Mucosa of stomach (tissue), 1 donor: ENCODE data around the gene OR5H6.
"Not testable (repeated sequence)": the region's sequence is repeated elsewhere in the genome, so short reads cannot be mapped to it uniquely, and the experiment has no call there.

Experiments used
- H3K27me3 ChIP-seq: one replicate; pipeline ENCODE4 v1.7.0; 2013; ENCODE audit warnings: mild to moderate bottlenecking, low read length; ENCODE audit not compliant: control insufficient read depth, insufficient read depth
- H3K36me3 ChIP-seq: one replicate; pipeline ENCODE4 v1.7.0; 2013; ENCODE audit warnings: low read length; ENCODE audit not compliant: control insufficient read depth, insufficient read depth
- H3K4me1 ChIP-seq: one replicate; pipeline ENCODE4 v1.7.0; 2013; ENCODE audit warnings: mild to moderate bottlenecking, low read length; ENCODE audit not compliant: control insufficient read depth, insufficient read depth
- H3K4me3 ChIP-seq: one replicate; pipeline ENCODE4 v1.7.0; 2013; ENCODE audit warnings: low read length
- H3K9ac ChIP-seq: one replicate; pipeline ENCODE4 v1.7.0; 2013; ENCODE audit warnings: mild to moderate bottlenecking, low read length, moderate library complexity
- H3K9me3 ChIP-seq: one replicate; pipeline ENCODE4 v1.7.0; 2013; ENCODE audit warnings: mild to moderate bottlenecking, low read length, moderate library complexity; ENCODE audit not compliant: control insufficient read depth
- donor health status: Pancreatic carcinoma.

Gene OR5H6

GRCh38 chr3:98263944-98264343 is at the start of gene OR5H6:
Gene OR5H6, plus strand, starts transcription at chr3:98264244. Its CDS starts 89 bp downstream, at chr3:98264333.
- H3K4me1 ChIP-seq: no peaks in the 10 kb centered on the region
- no peaks in the 10 kb centered on the region for H3K36me3 ChIP-seq
- no peak within 1 kb of the TSS for H3K4me3 ChIP-seq
- no peak within 1 kb of the TSS for H3K9ac ChIP-seq
- no peaks in the 10 kb centered on the region for H3K9me3 ChIP-seq
- H3K27me3 ChIP-seq: no peaks in the 10 kb centered on the region

GRCh38 chr3:98215051-98215450 is 49.0 kb upstream of the OR5H6 start:
- Histone ChIP-seq H3K4me3 (no peak overlapping the region), H3K4me1 (no peaks in the 10 kb centered on the region), H3K36me3 (no peaks in the 10 kb centered on the region), H3K9ac (no peak overlapping the region), H3K9me3 (no peaks in the 10 kb centered on the region), H3K27me3 (no peaks in the 10 kb centered on the region)

DNA sequence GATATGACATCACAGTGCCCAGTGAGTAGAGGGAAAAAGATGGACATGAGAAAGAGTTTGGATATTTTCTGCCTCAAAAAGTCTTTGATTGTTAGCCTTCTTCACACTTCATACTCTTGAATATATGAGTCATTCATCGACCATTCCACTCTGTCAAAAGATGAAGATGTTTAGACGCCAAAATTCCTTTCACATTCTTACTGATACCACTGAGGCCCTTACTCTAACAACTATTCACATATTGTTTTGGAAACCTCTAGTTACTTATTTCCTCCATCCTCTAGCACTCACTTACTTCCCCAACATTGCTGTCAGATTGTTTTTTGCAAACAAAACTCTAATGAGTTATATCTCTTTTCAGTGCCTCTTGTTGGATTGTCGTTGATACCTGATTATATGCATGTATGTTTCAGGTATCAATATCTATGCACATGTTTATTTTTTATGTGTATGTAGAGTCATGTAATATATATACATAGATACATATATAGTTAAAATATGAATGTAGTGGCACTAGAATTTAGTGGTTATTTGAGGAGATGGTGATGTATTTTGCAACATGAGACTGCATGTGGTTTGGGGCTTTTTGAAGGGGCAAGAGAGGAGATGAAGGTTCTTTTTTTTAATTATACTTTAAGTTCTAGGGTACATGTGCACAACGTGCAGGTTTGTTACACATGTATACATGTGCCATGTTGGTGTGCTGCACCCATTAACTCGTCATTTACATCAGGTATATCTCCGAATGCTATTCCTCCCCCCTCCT is 40.0 kb upstream of the OR5H6 start:
- H3K36me3 ChIP-seq: no peaks in the 10 kb centered on the region
- no peaks in the 10 kb centered on the region for H3K9me3 ChIP-seq

DNA sequence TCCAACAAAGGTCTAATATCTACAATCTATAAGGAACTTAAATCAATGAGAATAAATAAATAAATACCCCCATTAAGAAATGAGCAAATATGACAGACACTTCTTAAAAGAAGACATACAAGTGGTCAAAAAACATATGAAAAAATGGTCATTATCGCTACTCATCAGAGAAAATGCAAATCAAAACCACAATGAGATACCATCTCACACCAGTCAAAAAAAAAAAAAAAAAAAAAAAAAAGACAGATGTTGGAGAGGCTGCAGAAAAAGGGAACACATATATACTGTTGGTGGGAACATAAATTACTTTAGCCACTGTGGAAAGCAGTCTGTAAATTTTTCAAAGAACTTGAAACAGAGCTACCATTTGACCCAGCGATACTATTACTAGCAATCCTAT is 31.6 kb upstream of the OR5H6 start:
- Histone ChIP-seq H3K9ac (no peak overlapping the region), H3K4me1 (no peaks in the 10 kb centered on the region), H3K36me3 (no peaks in the 10 kb centered on the region), H3K27me3 (no peaks in the 10 kb centered on the region), H3K4me3 (no peak overlapping the region), H3K9me3 (no peaks in the 10 kb centered on the region)

More for the DNA sequence above, 40.0 kb upstream of the OR5H6 start:
- Histone ChIP-seq H3K4me3 (no peak overlapping the region), H3K9ac (no peak overlapping the region), H3K27me3 (no peaks in the 10 kb centered on the region), H3K4me1 (no peaks in the 10 kb centered on the region)

GRCh38 chr3:98233468-98233867 is 30.6 kb upstream of the OR5H6 start:
- Histone ChIP-seq H3K36me3 (no peaks in the 10 kb centered on the region), H3K9me3 (no peaks in the 10 kb centered on the region), H3K9ac (no peak overlapping the region), H3K27me3 (no peaks in the 10 kb centered on the region), H3K4me3 (no peak overlapping the region), H3K4me1 (no peaks in the 10 kb centered on the region)

DNA sequence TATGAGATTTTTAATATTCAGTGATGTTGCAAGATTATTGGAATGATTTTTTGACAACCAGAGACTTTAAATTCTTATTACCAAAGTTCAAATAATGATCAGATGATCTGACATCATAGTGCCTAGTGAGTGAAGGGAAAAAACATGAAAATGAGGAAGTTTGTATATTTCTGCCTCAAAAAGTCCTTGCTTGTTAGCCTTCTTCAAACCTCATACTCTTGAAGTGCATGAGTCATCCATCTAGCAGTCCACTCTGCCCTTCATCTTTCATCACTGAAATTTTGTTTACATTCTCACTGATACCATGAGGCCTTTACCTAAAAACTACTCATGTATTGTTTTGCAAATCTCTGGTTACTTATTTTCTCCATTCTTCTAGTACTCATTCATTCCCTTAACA is 23.9 kb upstream of the OR5H6 start:
- no peak overlapping the region for H3K9ac ChIP-seq
- no peaks in the 10 kb centered on the region for H3K9me3 ChIP-seq
- H3K27me3 ChIP-seq: no peaks in the 10 kb centered on the region
- H3K4me3 ChIP-seq: no peak overlapping the region
- no peaks in the 10 kb centered on the region for H3K4me1 ChIP-seq
- no peaks in the 10 kb centered on the region for H3K36me3 ChIP-seq

GRCh38 chr3:98242155-98242554 is 21.9 kb upstream of the OR5H6 start:
- Histone ChIP-seq H3K9ac (no peak overlapping the region), H3K36me3 (no peaks in the 10 kb centered on the region), H3K4me1 (no peaks in the 10 kb centered on the region), H3K9me3 (no peaks in the 10 kb centered on the region), H3K4me3 (no peak overlapping the region), H3K27me3 (no peaks in the 10 kb centered on the region)

DNA sequence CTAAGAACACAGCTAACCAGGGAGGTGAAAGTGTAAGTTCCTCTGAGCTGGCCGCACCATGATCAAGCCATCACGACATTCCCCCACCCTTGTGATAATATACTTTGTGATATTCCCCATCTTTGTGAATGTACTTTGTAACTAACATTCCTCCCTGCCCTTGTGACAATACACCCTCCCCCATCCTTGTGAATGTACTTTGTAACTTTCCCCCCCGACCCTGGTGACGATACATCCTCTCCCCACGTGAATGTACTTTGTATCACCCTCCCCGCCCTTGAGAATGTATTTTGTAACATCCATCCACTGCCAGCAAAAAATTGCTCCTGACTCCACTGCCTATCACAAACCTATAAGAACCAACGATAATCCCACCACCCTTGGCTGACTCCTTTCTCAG is 20.2 kb upstream of the OR5H6 start:
- H3K4me1 ChIP-seq: no peaks in the 10 kb centered on the region
- no peaks in the 10 kb centered on the region for H3K36me3 ChIP-seq
- H3K9ac ChIP-seq: no peak overlapping the region
- H3K27me3 ChIP-seq: no peaks in the 10 kb centered on the region
- no peak overlapping the region for H3K4me3 ChIP-seq
- H3K9me3 ChIP-seq: no peaks in the 10 kb centered on the region

DNA sequence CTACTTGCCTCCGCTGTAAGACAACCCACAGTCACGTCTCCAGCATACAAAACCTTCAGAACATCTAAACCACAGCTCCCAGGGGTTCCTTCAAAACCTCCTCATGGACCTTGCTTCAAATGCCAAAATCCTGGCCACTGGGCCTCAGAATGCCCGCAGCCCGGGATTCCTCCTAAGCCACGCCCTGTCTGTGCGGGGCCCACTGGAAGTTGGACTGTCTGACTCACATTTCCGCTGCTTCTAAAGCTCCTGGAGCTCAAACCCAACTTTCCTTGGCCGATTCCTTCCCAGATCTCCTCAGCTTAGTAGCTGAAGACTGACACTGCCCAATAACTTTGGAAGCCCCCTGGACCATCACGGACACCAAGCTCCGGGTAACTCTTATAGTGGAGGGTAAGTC is 17.9 kb upstream of the OR5H6 start:
- Histone ChIP-seq H3K27me3 (no peaks in the 10 kb centered on the region), H3K9ac (no peak overlapping the region)

GRCh38 chr3:98256026-98256425 is 8.0 kb upstream of the OR5H6 start:
- H3K36me3 ChIP-seq, H3K4me1 ChIP-seq, H3K9ac ChIP-seq, H3K27me3 ChIP-seq, H3K4me3 ChIP-seq, H3K9me3 ChIP-seq: not testable (repeated sequence)

More for the DNA sequence above, 17.9 kb upstream of the OR5H6 start:
- Histone ChIP-seq H3K4me1 (no peaks in the 10 kb centered on the region), H3K36me3 (no peaks in the 10 kb centered on the region), H3K9me3 (no peaks in the 10 kb centered on the region), H3K4me3 (no peak overlapping the region)

DNA sequence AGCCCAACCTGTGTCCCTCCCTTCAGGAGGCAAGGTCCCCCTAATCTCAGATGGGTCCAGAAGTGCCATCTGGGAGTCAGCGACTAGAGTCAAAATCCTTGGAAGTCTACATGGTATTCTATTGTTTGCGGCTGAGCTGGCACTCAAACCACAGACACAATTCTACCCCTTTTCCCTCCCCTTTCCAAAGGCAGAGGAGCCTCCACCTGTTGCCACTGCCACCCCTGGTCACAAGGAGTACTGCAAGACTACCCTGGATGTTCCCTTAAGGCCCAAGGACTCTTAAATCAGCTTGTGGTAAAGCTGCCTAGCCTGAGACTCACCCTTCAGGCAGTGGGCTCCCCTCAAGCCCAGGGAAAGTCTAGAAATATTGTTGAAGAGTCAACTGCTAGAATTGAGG is 4.3 kb upstream of the OR5H6 start:
- no peak overlapping the region for H3K9ac ChIP-seq
- H3K4me1 ChIP-seq: no peaks in the 10 kb centered on the region
- H3K9me3 ChIP-seq: no peaks in the 10 kb centered on the region
- H3K36me3 ChIP-seq: no peaks in the 10 kb centered on the region
- H3K27me3 ChIP-seq: no peaks in the 10 kb centered on the region
- H3K4me3 ChIP-seq: no peak overlapping the region

GRCh38 chr3:98262046-98262445 is 2.0 kb upstream of the OR5H6 start:
- H3K4me1 ChIP-seq: no peaks in the 10 kb centered on the region
- no peak overlapping the region for H3K9ac ChIP-seq
- H3K9me3 ChIP-seq: no peaks in the 10 kb centered on the region
- H3K36me3 ChIP-seq: no peaks in the 10 kb centered on the region
- no peaks in the 10 kb centered on the region for H3K27me3 ChIP-seq
- no peak overlapping the region for H3K4me3 ChIP-seq

- no peaks in the 10 kb centered on the region for H3K36me3 ChIP-seq
- no peaks in the 10 kb centered on the region for H3K4me1 ChIP-seq
- H3K27me3 ChIP-seq: no peaks in the 10 kb centered on the region
- no peak overlapping the region for H3K4me3 ChIP-seq
- H3K9me3 ChIP-seq: no peaks in the 10 kb centered on the region
- H3K9ac ChIP-seq: no peak overlapping the region
Measured at GRCh38 chr3:98269846-98270245, 5.8 kb downstream of the OR5H6 start.
